Measurements from ENCODE around the gene RPRD1B. TPM values are rescaled to one million over a fixed set of nuclear protein-coding genes. Genes with fewer than 3 reads are reported as not detected.

The RPRD1B gene
- polyA plus RNA-seq, 2 of the 4 experiments (the other 2 are of a cell fraction), result 16.4 to 28.4 TPM

- FAIRE-seq, result no peak
- no peak overlapping the region for H3K27ac ChIP-seq
- peaks cover 11% of the 10 kb centered on the region for H3K9me3 ChIP-seq
- no peak for DNase-seq (ENCODE audit: low read depth in 1 of 2, low spot score in 1 of 2)
- no peak for ATAC-seq
- TF ChIP-seq ZNF302 (CRISPR knock-in tag; IDR thresholded peaks at IDR 0.05) (no peak), GATA3 (IDR thresholded peaks at IDR 0.05; ENCODE audit: borderline replicate concordance) (no peak), MYC (IDR thresholded peaks at IDR 0.05; ENCODE audit: borderline replicate concordance, low read length) (no peak), CBX8 (IDR thresholded peaks at IDR 0.05) (no peak), SREBF2 (IDR thresholded peaks at IDR 0.05) (no peak), POLR2A (IDR thresholded peaks at IDR 0.05; ENCODE audit: low read length) (no peak)
- WGBS (ENCODE audit: missing lambda C conversion rate), result 88% methylated on average over 5 of the region's 5 CpGs
- no peaks in the 10 kb centered on the region for H3K4me1 ChIP-seq
- ChIA-PET CTCF (interaction anchor here (0.9 to 1.8 kb wide), 2 partner anchors 261 to 448 kb away, joined by 3 to 5 read pairs; no protein-coding TSS in a partner anchor), POLR2A (no interaction called here)
- no peak overlapping the region for H3K4me3 ChIP-seq
- no peak overlapping the region for H3K4me2 ChIP-seq
Observed at GRCh38 chr20:38011696-38012095, 21.9 kb upstream of the RPRD1B start.

- Histone ChIP-seq H3K9me3 (peaks cover 17% of the 10 kb centered on the region), H3K4me1 (no peaks in the 10 kb centered on the region), H3K27ac (no peak overlapping the region), H3K4me3 (no peak overlapping the region), H3K4me2 (no peak overlapping the region)
- ChIA-PET CTCF (interaction anchor here (0.9 kb wide), 2 partner anchors 10 to 260 kb away, joined by 3 read pairs; no protein-coding TSS in a partner anchor), POLR2A (no interaction called here)
- TF ChIP-seq SREBF2 (IDR thresholded peaks at IDR 0.05) (no peak), PHF8 (IDR thresholded peaks at IDR 0.05; ENCODE audit: borderline replicate concordance, low read depth) (no peak)
- no peak for DNase-seq (ENCODE audit: low read depth in 1 of 2, low spot score in 1 of 2)
- no peak for FAIRE-seq
- 97% methylated on average over 8 of the region's 8 CpGs for WGBS (ENCODE audit: missing lambda C conversion rate)
- no peak for ATAC-seq
Observed at GRCh38 chr20:38012332-38012731, 21.2 kb upstream of the RPRD1B start.

DNA sequence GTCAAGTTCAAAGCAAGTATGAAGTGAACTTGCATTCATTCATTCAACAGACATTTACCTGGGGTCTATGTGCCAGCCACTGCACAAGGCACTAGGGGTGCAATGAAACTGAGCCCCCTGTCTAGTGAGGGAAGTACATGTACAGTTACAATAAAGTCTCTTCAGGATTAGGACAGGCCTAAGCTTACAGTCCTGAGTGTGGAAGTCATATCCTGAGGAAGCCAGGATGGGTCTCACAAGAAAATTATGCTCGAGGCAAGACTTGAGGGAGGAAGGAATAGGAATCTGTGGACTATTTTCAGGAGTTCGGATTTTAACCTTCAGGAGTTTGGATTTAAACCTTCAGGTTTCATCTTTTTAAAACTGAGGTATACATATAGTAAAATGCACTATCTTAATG lies 19.7 kb upstream of the RPRD1B start:
- Histone ChIP-seq H3K9me3 (peaks cover 33% of the 10 kb centered on the region), H3K4me3 (no peak overlapping the region), H3K27ac (no peak overlapping the region), H3K4me2 (no peak overlapping the region), H3K4me1 (no peaks in the 10 kb centered on the region)
- POLR2A ChIA-PET, result no interaction called here
- DNase-seq (ENCODE audit: low read depth in 1 of 2, low spot score in 1 of 2), result no peak
- 91% methylated on average over 2 of the region's 2 CpGs for WGBS (ENCODE audit: missing lambda C conversion rate)
- CTCF ChIA-PET, result interaction anchor here (0.6 to 1.2 kb wide), 3 partner anchors 15 to 27 kb away, joined by 3 to 5 read pairs (median 3); no protein-coding TSS in a partner anchor
- ATAC-seq, result no peak
- FAIRE-seq, result no peak
- no peak for TF ChIP-seq KDM5A (IDR thresholded peaks at IDR 0.05)
- TF ChIP-seq SMC3 (IDR thresholded peaks at IDR 0.05), result no peak
- no peak for TF ChIP-seq SREBF2 (IDR thresholded peaks at IDR 0.05)
- no peak for TF ChIP-seq KDM1A (IDR thresholded peaks at IDR 0.05; ENCODE audit: low read depth)
- no peak for TF ChIP-seq ESRRA (IDR thresholded peaks at IDR 0.05; ENCODE audit: borderline replicate concordance, low read length)
- TF ChIP-seq BHLHE40 (IDR thresholded peaks at IDR 0.05; ENCODE audit: low read depth, low read length), result no peak
- no peak for TF ChIP-seq NPAS2 (CRISPR knock-in tag; IDR thresholded peaks at IDR 0.05; ENCODE audit: borderline replicate concordance)
- no peak for TF ChIP-seq JUN (IDR thresholded peaks at IDR 0.05)
- TF ChIP-seq USF2 (IDR thresholded peaks at IDR 0.05), result no peak
- TF ChIP-seq POLR2AphosphoS2 (conservative IDR thresholded peaks at IDR 0.05; ENCODE audit: low read length), result no peak
- no peak for TF ChIP-seq HES2 (IDR thresholded peaks at IDR 0.05)
- TF ChIP-seq ZSCAN20 (CRISPR knock-in tag; IDR thresholded peaks at IDR 0.05), result no peak
- TF ChIP-seq ZC3H11A (IDR thresholded peaks at IDR 0.05), result no peak
- TF ChIP-seq, protein P1, sequence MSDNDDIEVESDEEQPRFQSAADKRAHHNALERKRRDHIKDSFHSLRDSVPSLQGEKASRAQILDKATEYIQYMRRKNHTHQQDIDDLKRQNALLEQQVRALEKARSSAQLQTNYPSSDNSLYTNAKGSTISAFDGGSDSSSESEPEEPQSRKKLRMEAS (IDR thresholded peaks at IDR 0.05), result no peak
- TF ChIP-seq MAZ (IDR thresholded peaks at IDR 0.05; ENCODE audit: borderline replicate concordance, low read depth, low read length), result no peak
- TF ChIP-seq, protein P2, sequence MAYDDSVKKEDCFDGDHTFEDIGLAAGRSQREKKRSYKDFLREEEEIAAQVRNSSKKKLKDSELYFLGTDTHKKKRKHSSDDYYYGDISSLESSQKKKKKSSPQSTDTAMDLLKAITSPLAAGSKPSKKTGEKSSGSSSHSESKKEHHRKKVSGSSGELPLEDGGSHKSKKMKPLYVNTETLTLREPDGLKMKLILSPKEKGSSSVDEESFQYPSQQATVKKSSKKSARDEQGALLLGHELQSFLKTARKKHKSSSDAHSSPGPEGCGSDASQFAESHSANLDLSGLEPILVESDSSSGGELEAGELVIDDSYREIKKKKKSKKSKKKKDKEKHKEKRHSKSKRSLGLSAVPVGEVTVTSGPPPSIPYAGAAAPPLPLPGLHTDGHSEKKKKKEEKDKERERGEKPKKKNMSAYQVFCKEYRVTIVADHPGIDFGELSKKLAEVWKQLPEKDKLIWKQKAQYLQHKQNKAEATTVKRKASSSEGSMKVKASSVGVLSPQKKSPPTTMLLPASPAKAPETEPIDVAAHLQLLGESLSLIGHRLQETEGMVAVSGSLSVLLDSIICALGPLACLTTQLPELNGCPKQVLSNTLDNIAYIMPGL (CRISPR knock-in tag; IDR thresholded peaks at IDR 0.05; ENCODE audit: borderline replicate concordance), result no peak
- no peak for TF ChIP-seq RCOR1 (IDR thresholded peaks at IDR 0.05; ENCODE audit: low read depth, low read length)

Data from A549 (cell line).